Left ventricle myocardium inferior (tissue), 1 donor: Measurements from ENCODE around the gene MED27. TPM values are rescaled to one million over a fixed set of nuclear protein-coding genes. Genes with fewer than 3 reads are reported as not detected.
"Not testable (repeated sequence)": the region's sequence is repeated elsewhere in the genome, so short reads cannot be mapped to it uniquely, and the experiment has no call there.

Source experiments
- DNase-seq: peaks from one replicate; pipeline ENCODE4 v3.0.0-alpha.2; 2020
- H3K27ac ChIP-seq: fragments of 200-600 bp; replicated peaks from 2 replicates; pipeline ENCODE4 v1.8.0; 2021
- H3K27me3 ChIP-seq: fragments of 200-600 bp; 2 replicates; pipeline ENCODE4 v1.8.0; 2021; ENCODE audit warnings: low read depth
- H3K36me3 ChIP-seq: fragments of 200-600 bp; 2 replicates; pipeline ENCODE4 v1.8.0; 2021
- H3K4me1 ChIP-seq: fragments of 200-600 bp; 2 replicates; pipeline ENCODE4 v1.8.0; 2021
- H3K4me3 ChIP-seq: fragments of 200-600 bp; 2 replicates; pipeline ENCODE4 v1.8.0; 2021; ENCODE audit warnings: mild to moderate bottlenecking, moderate library complexity
- H3K9me3 ChIP-seq: fragments of 200-600 bp; replicated peaks from 2 replicates; pipeline ENCODE4 v1.8.0; 2021
- intact Hi-C: fragments of 100-400 bp; cut with micrococcal nuclease; formaldehyde crosslinking; loops from one replicate; pipeline ENCODE4 v1.11.0; 2022
- total RNA-seq: library from RNA; stranded (reverse); fragmentation: NEBNext Ultra II Directional; extraction: Animal tissue kit (Norgen Biotek cat#: 25700); gene quantifications from one replicate; pipeline ENCODE4 v1.2.1, GENCODE V29; 2021
- TF ChIP-seq, protein P1 (sequence below): fragments of 200-600 bp; IDR thresholded peaks from 2 replicates; pipeline ENCODE4 v1.8.0; 2021; ENCODE audit warnings: antibody characterized with exemption, mild to moderate bottlenecking, borderline replicate concordance
- donor health status: DM: no; HTN: yes; CAD: no; lungs with severe emphysema.

The MED27 gene
- total RNA-seq, 1 donor from 2014 or later, result 16.3 TPM

DNA sequence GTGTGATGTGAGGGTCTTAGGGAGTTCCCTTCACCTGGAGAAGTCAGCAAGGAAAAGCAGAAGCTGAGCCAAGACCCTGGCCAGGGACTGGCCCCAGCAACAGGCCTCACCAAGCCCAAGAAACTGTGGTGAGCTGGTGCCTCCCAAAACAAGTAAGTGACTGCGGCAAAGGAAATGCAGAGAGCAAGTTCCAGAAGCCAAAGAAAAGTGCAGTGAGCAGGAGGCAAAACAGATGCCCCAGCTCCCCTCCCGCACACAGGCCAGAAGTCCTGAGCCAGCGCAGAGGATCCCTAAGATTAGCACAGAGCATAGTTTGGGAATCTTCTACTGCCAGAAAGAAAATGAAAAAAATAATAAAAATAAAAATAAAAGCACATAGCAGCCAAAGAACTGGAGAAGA is 13.2 kb downstream of the MED27 start:
- DNase-seq, result no peak
- no peak overlapping the region for H3K4me3 ChIP-seq
- intact Hi-C loops, result no loop called here
- H3K4me1 ChIP-seq, result peaks cover 55% of the 10 kb centered on the region
- no peak overlapping the region for H3K27ac ChIP-seq
- peaks cover 14% of the 10 kb centered on the region for H3K36me3 ChIP-seq
- H3K9me3 ChIP-seq, result no peaks in the 10 kb centered on the region
- no peaks in the 10 kb centered on the region for H3K27me3 ChIP-seq
- TF ChIP-seq, protein P1, sequence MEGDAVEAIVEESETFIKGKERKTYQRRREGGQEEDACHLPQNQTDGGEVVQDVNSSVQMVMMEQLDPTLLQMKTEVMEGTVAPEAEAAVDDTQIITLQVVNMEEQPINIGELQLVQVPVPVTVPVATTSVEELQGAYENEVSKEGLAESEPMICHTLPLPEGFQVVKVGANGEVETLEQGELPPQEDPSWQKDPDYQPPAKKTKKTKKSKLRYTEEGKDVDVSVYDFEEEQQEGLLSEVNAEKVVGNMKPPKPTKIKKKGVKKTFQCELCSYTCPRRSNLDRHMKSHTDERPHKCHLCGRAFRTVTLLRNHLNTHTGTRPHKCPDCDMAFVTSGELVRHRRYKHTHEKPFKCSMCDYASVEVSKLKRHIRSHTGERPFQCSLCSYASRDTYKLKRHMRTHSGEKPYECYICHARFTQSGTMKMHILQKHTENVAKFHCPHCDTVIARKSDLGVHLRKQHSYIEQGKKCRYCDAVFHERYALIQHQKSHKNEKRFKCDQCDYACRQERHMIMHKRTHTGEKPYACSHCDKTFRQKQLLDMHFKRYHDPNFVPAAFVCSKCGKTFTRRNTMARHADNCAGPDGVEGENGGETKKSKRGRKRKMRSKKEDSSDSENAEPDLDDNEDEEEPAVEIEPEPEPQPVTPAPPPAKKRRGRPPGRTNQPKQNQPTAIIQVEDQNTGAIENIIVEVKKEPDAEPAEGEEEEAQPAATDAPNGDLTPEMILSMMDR, result no peak

DNA sequence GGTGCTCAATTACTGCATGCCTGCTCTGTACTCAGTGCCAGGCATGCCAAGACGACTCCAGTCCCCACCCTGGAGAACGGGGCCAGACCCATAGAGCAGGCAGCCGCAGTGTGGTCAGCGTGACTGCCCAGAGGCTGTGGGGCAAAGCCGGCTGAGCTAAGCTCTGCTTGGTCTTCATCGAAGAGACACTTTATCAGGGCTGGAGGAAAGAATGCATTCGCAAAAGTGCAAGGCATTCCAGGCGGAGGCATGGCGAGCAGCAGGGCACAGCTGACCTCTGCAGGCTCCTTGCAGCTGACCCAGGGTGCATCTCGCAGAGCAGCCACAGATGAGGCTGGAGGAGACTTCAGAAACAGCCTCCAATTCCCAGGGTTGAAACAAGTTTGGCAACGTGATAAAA is 13.6 kb downstream of the MED27 start:
- H3K27ac ChIP-seq, result no peak overlapping the region
- no peak overlapping the region for H3K4me3 ChIP-seq
- H3K36me3 ChIP-seq, result peaks cover 14% of the 10 kb centered on the region
- intact Hi-C loops, result no loop called here
- H3K9me3 ChIP-seq, result no peaks in the 10 kb centered on the region
- no peak for DNase-seq
- peaks cover 56% of the 10 kb centered on the region for H3K4me1 ChIP-seq
- TF ChIP-seq, protein P1, result no peak
- no peaks in the 10 kb centered on the region for H3K27me3 ChIP-seq

DNA sequence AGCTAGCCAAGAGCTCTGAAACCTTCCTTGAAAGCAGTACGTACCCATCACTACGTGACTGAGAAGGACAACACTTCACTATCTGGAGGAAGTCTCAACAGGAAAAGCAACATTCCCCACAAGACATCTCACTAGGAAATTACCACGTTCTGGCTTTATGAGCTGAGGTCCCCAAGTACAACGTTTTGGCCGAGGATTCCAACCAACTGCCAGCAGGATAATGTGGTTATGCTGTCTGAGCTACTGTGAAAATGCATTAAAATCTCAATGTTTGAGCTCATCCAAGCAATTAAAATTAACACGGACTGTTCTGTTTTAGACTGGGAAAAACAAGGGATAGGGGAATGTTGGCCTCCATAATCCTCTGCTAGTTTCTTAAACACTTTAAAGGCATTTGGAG is 16.4 kb downstream of the MED27 start:
- TF ChIP-seq, protein P1, result no peak
- DNase-seq, result no peak
- Histone ChIP-seq H3K4me1 (peaks cover 42% of the 10 kb centered on the region), H3K4me3 (no peak overlapping the region), H3K36me3 (peaks cover 5% of the 10 kb centered on the region), H3K27ac (no peak overlapping the region), H3K9me3 (no peaks in the 10 kb centered on the region), H3K27me3 (no peaks in the 10 kb centered on the region)
- intact Hi-C loops, result no loop called here

DNA sequence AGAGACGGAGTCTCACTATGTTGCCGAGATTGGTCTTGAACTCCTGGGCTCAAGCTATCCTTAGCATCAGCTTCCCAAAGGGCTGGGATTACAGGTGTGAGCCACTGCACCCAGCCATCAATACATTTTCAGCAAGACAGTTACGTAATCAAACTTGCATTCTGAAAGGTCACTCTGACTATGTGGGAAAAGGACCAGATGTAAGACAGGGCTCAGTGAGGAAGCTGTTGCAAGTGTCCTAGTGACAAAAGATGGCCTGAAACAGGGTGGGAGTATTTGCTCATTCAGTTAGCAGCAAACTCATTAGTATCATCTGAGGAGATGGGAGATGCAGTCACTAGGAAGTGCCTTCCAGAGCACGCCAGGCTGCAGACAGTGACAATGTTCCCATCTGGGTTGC is 16.9 kb downstream of the MED27 start:
- intact Hi-C loops, result no loop called here
- Histone ChIP-seq H3K9me3 (no peaks in the 10 kb centered on the region), H3K4me1 (peaks cover 42% of the 10 kb centered on the region), H3K27me3 (no peaks in the 10 kb centered on the region), H3K4me3 (no peak overlapping the region), H3K27ac (no peak overlapping the region), H3K36me3 (peaks cover 5% of the 10 kb centered on the region)
- TF ChIP-seq, protein P1, result no peak
- no peak for DNase-seq

DNA sequence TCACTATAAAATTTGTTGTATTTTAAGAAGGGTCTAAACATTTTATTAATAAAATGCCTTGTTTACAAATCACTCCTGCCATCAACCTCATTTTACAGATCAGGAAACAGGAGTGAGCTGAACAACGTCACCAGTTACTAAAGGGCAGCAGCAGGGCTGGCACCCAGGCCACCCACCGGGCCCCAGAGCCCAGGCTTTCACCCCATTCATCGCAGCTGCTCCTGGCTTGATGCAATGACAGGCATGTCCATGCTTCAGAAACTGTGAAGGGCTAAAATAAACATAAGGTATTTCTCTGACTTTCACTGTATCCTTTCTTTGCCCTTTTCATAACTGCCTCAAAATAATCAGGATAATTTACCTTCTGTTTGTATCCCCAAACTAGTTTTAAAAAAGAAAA is 18.1 kb downstream of the MED27 start:
- no peak overlapping the region for H3K4me3 ChIP-seq
- peaks cover 37% of the 10 kb centered on the region for H3K4me1 ChIP-seq
- intact Hi-C loops, result no loop called here
- no peaks in the 10 kb centered on the region for H3K27me3 ChIP-seq
- peaks cover 5% of the 10 kb centered on the region for H3K36me3 ChIP-seq
- H3K9me3 ChIP-seq, result no peaks in the 10 kb centered on the region
- no peak for DNase-seq
- TF ChIP-seq, protein P1, result no peak
- no peak overlapping the region for H3K27ac ChIP-seq

DNA sequence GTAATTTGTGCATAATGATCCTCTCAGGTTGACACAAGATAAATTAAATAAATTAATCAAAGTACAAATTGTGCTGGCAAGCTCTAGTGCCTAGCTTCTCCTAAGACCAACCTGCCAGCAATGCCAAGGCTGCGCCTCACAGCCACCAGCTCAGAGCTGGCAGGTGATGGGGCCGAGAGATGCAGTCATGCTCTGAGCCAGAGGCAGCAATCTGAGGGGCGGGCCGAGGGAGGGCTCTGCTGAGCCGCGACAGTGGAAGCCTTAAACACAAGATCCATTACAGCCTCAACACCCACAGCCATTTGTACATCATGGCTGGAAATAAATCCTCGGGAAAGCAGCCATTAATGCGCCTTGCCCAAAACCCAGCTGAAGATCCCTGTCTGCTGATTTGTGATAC is 20.3 kb downstream of the MED27 start:
- H3K27ac ChIP-seq, result no peak overlapping the region
- no peak overlapping the region for H3K4me3 ChIP-seq
- no peak for DNase-seq
- TF ChIP-seq, protein P1, result no peak
- no peaks in the 10 kb centered on the region for H3K9me3 ChIP-seq
- H3K27me3 ChIP-seq, result no peaks in the 10 kb centered on the region
- intact Hi-C loops, result no loop called here
- H3K4me1 ChIP-seq, result peaks cover 25% of the 10 kb centered on the region
- H3K36me3 ChIP-seq, result no peaks in the 10 kb centered on the region

DNA sequence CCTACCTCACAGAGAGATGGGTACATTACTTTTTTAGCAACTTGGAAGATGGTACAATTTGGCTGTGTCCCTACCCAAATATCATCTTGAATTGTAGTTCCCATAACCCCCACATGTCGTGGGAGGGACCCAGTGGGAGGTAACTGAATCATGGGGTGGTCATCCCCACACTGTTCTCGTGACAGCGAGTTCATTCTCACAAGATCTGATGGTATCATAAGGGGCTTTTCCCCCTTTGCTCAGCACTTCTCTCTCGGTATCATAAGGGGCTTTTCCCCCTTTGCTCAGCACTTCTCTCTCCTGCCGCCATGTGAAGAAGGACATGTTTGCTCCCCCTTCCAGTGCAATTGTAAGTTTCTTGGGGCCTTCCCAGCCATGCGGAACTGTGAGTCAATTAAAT is 21.4 kb downstream of the MED27 start:
- H3K36me3 ChIP-seq, H3K27me3 ChIP-seq, DNase-seq, H3K4me3 ChIP-seq, intact Hi-C loops, H3K27ac ChIP-seq, H3K9me3 ChIP-seq: not testable (repeated sequence)
- H3K4me1 ChIP-seq, result peaks cover 18% of the 10 kb centered on the region
